Measurements from ENCODE around the gene CELA1.

GRCh38 chr12:51357374-51358047, 11.0 kb upstream of the CELA1 start:
- TF ChIP-seq CTCF (IDR thresholded peaks at IDR 0.05) (no peak), USF2 (IDR thresholded peaks at IDR 0.05) (no peak), HOXA7 (CRISPR knock-in tag; IDR thresholded peaks at IDR 0.05) (no peak), BHLHE40 (IDR thresholded peaks at IDR 0.05; ENCODE audit: low read depth, low read length) (no peak)

Measured in A549 (cell line).